ENCODE measurements around the gene ZIC2.

The ZIC2 gene

GRCh38 chr13:99974939-99975561, 6.5 kb upstream of the ZIC2 start:
- no peak for DNase-seq

GRCh38 chr13:99975626-99976025, 6.0 kb upstream of the ZIC2 start:
- DNase-seq: no peak

- no peak for DNase-seq
Measured at GRCh38 chr13:99976575-99976974, 5.0 kb upstream of the ZIC2 start.

- no peak for DNase-seq
Measured at GRCh38 chr13:99977334-99977911, 4.2 kb upstream of the ZIC2 start.

GRCh38 chr13:99977912-99978798, 3.4 kb upstream of the ZIC2 start:
- no peak for DNase-seq

GRCh38 chr13:99978799-99979452, 2.7 kb upstream of the ZIC2 start:
- no peak for DNase-seq

GRCh38 chr13:99979453-99980200, 2.0 kb upstream of the ZIC2 start:
- no peak for DNase-seq

GRCh38 chr13:99980201-99980823, 1.3 kb upstream of the ZIC2 start:
- peak; percentile 74 for DNase-seq

GRCh38 chr13:99980824-99981734, 505 bp upstream of the ZIC2 start:
- DNase-seq: peak; percentile 30

- no peak for DNase-seq
Measured at GRCh38 chr13:99982036-99982730, 599 bp downstream of the ZIC2 start.

GRCh38 chr13:99982731-99983498, 1.3 kb downstream of the ZIC2 start:
- no peak for DNase-seq

GRCh38 chr13:99983499-99984401, 2.2 kb downstream of the ZIC2 start:
- no peak for DNase-seq

GRCh38 chr13:99984461-99985240, 3.1 kb downstream of the ZIC2 start:
- DNase-seq: no peak

- no peak for DNase-seq
Measured at GRCh38 chr13:99985241-99985874, 3.8 kb downstream of the ZIC2 start.

GRCh38 chr13:99985886-99986527, 4.4 kb downstream of the ZIC2 start:
- DNase-seq: no peak

GRCh38 chr13:99986741-99987140, 5.2 kb downstream of the ZIC2 start:
- DNase-seq: no peak
